Activated T-helper 1 cell treated with anti-CD3 and anti-CD28 coated beads, Interleukin-12 subunit alpha, Interleukin-12 subunit beta, Interleukin-2, Interleukin-4 antibody, amounts not matched to agents 30 ng/mL and 10 ng/mL and 1 ng/mL, durations not matched to agents 14 hours and 24 hours and 36 hours (primary cell): ENCODE results near the gene STIP1. TPM values are rescaled to one million over a fixed set of nuclear protein-coding genes. Genes with fewer than 3 reads are reported as not detected.

Experiments
- DNase-seq: peaks from one replicate; pipeline ENCODE4 v3.0.0; 2021; ENCODE audit warnings: low spot score
- H3K27ac Mint-ChIP-seq: one replicate; pipeline ENCODE4 v1.8.0; 2021; ENCODE audit warnings: mild to moderate bottlenecking, mixed read lengths
- H3K27me3 Mint-ChIP-seq: one replicate; pipeline ENCODE4 v1.8.0; 2022; ENCODE audit warnings: mild to moderate bottlenecking, moderate library complexity, mixed read lengths; ENCODE audit not compliant: insufficient read depth
- H3K36me3 Mint-ChIP-seq: one replicate; pipeline ENCODE4 v1.8.0; 2021; ENCODE audit warnings: low read depth, mixed read lengths
- H3K4me1 Mint-ChIP-seq: one replicate; pipeline ENCODE4 v1.8.0; 2021; ENCODE audit warnings: low read depth, mixed read lengths
- H3K4me3 Mint-ChIP-seq: one replicate; pipeline ENCODE4 v1.8.0; 2021; ENCODE audit warnings: mild to moderate bottlenecking, moderate library complexity, mixed read lengths
- H3K9me3 Mint-ChIP-seq: one replicate; pipeline ENCODE4 v1.8.0; 2021; ENCODE audit warnings: mixed read lengths
- intact Hi-C: fragments of 100-400 bp; cut with micrococcal nuclease; formaldehyde crosslinking; loops from one replicate; pipeline ENCODE4 v1.15.1; 2024
- total RNA-seq: library from RNA; stranded (reverse); gene quantifications from 2 replicates; pipeline ENCODE4 v1.2.3, GENCODE V29; 2022

Gene STIP1
- total RNA-seq, 1 donor from 2014 or later, result 493 TPM

DNA sequence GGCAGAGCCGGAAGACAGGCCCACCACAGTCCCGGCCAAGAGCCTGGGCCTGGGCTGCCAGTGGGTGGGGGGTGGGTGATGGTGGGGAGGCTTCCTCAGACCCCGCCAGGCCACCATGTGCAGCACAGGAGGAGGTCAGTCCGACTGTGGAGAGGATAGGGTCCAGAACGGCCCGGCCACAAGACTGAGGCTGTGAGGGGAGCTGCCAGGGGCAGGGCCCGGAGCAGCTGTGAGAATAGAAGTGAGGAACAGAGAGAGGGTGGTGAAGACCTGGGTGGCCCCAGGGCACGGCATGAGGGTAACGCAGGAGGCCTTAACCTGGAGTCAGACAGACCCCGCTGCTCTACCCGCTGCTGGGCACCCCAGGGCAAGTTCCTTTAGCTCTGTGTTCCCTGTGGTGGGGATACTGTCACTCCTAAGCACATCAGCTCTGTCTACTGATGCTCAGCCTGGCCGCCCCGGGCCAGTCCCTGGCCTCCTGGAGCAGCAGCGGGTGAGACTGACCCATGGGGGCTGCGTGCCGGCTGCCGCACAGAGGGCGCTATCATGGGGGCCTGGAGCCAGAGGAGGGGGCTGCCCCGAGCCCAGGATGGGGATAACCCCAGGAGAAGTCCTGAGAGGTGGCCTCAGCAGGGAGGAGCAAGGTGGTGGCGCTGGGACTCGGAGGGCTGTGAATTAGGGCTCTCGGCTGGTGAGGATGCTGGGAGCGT is 22.3 kb downstream of the STIP1 start:
- Mint-ChIP-seq H3K36me3 (peaks cover 57% of the 10 kb centered on the region), H3K4me1 (peaks cover 33% of the 10 kb centered on the region), H3K9me3 (no peaks in the 10 kb centered on the region), H3K27ac (peak overlapping the region; percentile 95), H3K27me3 (no peaks in the 10 kb centered on the region), H3K4me3 (peak overlapping the region; percentile 89)
- no peak for DNase-seq
- intact Hi-C loops, result no loop called here

DNA sequence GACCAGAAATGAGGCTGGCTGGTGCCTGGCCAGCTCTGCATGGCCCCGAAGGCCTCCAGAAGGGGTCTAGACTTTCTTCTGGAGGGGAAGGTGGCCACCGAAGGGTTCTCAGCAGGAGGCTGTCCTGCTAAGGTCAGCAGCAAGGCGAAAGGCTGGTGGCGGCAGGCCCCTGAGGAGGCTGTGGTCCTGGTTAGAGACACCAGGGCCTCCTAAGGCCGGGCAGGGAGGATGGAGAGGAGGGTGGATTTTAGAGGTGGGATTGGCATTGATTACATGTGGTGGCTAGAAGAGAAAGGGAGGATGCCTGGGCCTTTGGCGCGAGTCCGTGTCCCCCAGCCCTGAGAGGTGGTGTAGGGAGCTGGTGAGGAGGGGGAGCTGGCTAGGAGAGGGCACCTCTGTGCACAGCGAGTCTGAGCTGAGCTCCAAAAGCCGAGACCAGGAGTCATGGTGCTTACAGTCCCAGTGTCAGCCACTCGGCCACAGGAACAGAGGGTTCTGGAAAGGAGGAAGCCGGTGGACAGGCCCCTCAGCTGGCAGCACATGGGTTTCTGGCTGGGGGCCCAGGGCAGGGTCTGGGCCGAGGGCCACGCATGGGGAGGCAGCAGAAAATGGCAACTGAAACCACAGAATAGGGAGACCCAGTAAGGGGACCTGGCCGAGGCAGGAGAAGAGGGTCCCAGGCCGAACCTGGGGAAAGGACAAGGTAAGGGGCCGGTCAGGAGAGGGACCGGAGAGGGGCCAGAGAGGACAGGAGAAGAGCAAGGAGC is 23.0 kb downstream of the STIP1 start:
- intact Hi-C loops, result no loop called here
- H3K4me3 Mint-ChIP-seq, result peak overlapping the region; percentile 58
- H3K9me3 Mint-ChIP-seq, result no peaks in the 10 kb centered on the region
- H3K4me1 Mint-ChIP-seq, result peaks cover 30% of the 10 kb centered on the region
- DNase-seq, result no peak
- peak overlapping the region; percentile 95 for H3K27ac Mint-ChIP-seq
- no peaks in the 10 kb centered on the region for H3K27me3 Mint-ChIP-seq
- H3K36me3 Mint-ChIP-seq, result peaks cover 53% of the 10 kb centered on the region

DNA sequence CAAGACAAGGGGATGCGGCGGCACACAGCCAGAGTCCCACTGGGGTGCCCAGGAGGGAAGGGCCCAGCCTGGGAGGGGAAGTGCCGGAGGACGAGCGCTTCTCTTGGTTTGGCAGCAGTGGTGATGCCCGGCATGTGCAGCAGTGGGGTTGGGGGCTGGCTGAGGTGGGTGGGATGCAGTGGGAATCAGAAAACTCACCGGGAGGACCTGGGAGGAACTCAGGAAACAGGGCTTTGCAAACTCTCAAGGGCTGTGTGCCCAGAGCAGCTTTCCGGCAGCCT is 23.5 kb downstream of the STIP1 start:
- Mint-ChIP-seq H3K4me1 (peaks cover 26% of the 10 kb centered on the region), H3K36me3 (peaks cover 50% of the 10 kb centered on the region), H3K27me3 (no peaks in the 10 kb centered on the region), H3K9me3 (no peaks in the 10 kb centered on the region), H3K27ac (no peak overlapping the region), H3K4me3 (peak overlapping the region; percentile 30)
- intact Hi-C loops, result no loop called here
- DNase-seq, result no peak

DNA sequence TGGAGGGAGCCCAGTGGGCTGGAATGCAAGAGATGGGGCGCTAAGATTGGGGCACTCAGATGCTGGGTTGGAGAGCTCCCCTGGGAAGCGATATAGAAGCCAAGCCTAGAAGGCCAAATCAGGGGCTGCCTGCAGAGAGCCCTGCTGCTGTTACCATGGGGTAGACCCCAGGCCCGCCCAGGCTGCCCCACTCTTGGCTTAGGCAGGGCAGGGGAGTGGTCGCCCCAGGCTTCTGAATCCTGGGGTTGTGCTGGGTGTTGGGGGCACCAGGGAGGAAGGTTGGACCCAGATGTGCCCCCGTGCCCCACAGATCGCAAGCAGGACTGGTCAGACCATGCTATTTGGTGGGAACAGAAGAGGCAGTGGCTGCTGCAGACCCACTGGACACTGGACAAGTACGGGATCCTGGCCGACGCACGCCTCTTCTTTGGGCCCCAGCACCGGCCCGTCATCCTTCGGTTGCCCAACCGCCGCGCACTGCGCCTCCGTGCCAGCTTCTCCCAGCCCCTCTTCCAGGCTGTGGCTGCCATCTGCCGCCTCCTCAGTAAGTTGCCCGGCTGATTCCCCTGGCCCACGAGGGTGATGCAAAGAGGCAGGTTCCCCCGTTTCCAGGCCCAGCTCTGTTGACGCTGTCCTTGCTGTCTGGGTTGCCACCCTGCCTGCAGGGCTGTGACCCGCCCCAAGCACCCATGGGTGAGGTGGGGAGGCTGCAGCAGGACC is 24.5 kb downstream of the STIP1 start:
- no peaks in the 10 kb centered on the region for H3K27me3 Mint-ChIP-seq
- no peaks in the 10 kb centered on the region for H3K9me3 Mint-ChIP-seq
- H3K36me3 Mint-ChIP-seq, result peaks cover 53% of the 10 kb centered on the region
- no peak for DNase-seq
- peaks cover 29% of the 10 kb centered on the region for H3K4me1 Mint-ChIP-seq
- H3K4me3 Mint-ChIP-seq, result no peak overlapping the region
- no peak overlapping the region for H3K27ac Mint-ChIP-seq
- intact Hi-C loops, result no loop called here

DNA sequence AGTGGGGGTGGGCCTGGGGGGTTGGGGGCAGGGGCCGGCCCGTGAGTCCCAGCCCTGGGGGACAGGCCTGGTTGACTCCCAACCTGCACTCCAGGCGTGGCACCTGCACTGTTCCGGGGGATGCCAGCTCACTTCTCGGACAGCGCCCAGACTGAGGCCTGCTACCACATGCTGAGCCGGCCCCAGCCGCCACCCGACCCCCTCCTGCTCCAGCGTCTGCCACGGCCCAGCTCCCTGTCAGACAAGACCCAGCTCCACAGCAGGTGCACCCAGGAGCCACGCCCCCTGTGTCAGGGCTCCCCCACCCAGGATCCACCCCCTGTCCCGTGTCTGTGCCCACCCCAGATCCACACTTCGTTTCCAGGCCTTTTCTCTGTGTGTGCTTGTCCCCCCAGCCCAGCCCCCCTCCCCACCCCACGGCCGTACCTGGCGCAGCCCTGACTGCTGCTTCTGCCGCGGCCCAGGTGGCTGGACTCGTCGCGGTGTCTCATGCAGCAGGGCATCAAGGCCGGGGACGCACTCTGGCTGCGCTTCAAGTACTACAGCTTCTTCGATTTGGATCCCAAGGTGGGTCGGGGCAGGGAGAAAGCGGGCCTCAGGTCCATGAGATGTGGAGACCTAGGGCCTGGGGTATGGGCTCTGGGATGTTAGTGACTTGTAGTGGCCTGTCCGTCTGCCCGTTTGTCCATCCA is 25.4 kb downstream of the STIP1 start:
- no peak overlapping the region for H3K27ac Mint-ChIP-seq
- no peak overlapping the region for H3K4me3 Mint-ChIP-seq
- H3K36me3 Mint-ChIP-seq, result peaks cover 49% of the 10 kb centered on the region
- no peaks in the 10 kb centered on the region for H3K27me3 Mint-ChIP-seq
- H3K4me1 Mint-ChIP-seq, result peaks cover 22% of the 10 kb centered on the region
- no peaks in the 10 kb centered on the region for H3K9me3 Mint-ChIP-seq
- intact Hi-C loops, result no loop called here
- DNase-seq, result no peak

DNA sequence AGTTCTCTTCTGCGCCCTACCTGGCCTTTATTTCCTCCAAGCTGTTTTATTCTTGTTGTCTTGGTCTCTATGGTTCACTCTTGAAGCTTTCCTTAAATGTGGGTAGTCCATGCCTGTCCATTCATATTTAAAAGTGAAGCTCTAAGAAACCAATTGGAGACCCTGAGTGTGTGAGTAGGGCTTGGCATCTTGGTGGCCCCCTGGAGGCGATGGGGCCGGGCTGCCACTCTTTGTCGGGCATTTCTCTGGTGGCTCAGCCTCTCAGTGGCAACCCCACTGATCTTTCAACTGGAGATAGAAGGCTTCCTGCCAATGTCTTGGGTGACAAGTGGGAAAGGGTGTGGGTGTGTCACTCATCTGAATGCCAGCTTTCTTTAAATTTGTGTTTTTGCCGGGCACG is 30.9 kb downstream of the STIP1 start:
- H3K4me1 Mint-ChIP-seq, result peaks cover 13% of the 10 kb centered on the region
- H3K27me3 Mint-ChIP-seq, result no peaks in the 10 kb centered on the region
- no peaks in the 10 kb centered on the region for H3K9me3 Mint-ChIP-seq
- intact Hi-C loops, result no loop called here
- DNase-seq, result no peak
- peaks cover 34% of the 10 kb centered on the region for H3K36me3 Mint-ChIP-seq
- H3K4me3 Mint-ChIP-seq, result no peak overlapping the region
- peak overlapping the region; percentile 23 for H3K27ac Mint-ChIP-seq

DNA sequence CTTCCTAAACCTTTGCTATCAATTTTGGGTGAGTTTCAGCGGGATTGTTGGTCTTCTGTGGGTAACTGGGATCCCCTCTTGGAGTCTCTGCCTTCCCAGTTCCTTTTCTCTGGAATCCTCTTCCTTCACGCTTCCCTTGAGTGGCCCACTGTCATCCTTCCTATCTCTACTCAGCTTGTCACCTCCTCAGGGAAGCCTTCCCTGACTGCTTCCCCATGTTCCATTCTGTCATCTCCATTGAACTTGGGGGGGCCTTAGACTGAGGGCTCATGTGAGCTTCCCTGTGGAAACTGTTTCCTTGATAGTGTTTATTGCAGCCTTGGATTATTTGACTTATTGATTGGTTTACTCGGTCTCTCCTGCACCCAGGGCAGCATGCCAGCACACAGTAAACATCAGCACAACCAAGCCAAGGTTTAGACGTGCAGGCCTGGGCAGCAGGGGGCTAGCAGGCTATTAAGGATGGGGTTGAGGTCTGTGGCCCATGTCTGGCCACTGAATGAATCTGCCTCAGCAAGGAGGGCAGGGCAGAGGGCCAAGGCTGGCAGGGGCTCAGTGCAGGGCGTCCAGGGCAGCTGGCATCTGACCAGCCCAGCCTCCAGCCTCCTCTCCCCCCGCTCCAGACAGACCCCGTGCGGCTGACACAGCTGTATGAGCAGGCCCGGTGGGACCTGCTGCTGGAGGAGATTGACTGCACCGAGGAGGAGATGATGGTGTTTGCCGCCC is 32.8 kb downstream of the STIP1 start:
- intact Hi-C loops, result no loop called here

DNA sequence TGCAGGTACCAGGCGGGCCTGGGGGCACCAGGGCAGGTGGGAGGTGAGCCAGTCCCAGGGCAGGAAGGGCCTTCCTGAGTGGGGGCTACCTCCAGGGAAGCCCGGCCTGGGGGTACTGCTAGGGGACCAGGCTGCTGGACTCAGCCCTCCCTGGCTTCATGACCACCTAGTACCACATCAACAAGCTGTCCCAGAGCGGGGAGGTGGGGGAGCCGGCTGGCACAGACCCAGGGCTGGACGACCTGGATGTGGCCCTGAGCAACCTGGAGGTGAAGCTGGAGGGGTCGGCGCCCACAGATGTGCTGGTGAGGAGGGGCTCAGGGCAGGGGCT is 33.3 kb downstream of the STIP1 start:
- no peaks in the 10 kb centered on the region for H3K27me3 Mint-ChIP-seq
- peaks cover 26% of the 10 kb centered on the region for H3K36me3 Mint-ChIP-seq
- H3K4me3 Mint-ChIP-seq, result no peak overlapping the region
- H3K9me3 Mint-ChIP-seq, result no peaks in the 10 kb centered on the region
- intact Hi-C loops, result no loop called here
- H3K27ac Mint-ChIP-seq, result no peak overlapping the region
- peaks cover 7% of the 10 kb centered on the region for H3K4me1 Mint-ChIP-seq
- no peak for DNase-seq

More for the DNA sequence above, 32.8 kb downstream of the STIP1 start:
- Mint-ChIP-seq H3K36me3 (peaks cover 28% of the 10 kb centered on the region), H3K4me3 (no peak overlapping the region), H3K27me3 (no peaks in the 10 kb centered on the region), H3K9me3 (no peaks in the 10 kb centered on the region), H3K27ac (peak overlapping the region; percentile 50), H3K4me1 (peaks cover 10% of the 10 kb centered on the region)
- DNase-seq, result no peak

DNA sequence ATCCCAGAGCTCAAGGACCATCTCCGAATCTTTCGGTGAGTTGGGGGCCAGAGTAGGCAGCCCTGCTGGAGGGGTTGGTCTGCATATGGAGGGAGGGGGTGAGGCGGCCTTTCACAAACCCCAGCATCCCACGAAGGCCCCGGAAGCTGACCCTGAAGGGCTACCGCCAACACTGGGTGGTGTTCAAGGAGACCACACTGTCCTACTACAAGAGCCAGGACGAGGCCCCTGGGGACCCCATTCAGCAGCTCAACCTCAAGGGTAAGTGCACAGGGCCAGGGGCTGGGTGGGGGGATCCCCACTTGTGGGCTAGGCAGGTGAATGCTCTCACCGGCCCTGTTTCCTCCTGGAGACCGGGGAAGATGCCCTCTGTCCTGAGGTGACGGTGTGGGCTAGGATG is 33.8 kb downstream of the STIP1 start:
- peaks cover 8% of the 10 kb centered on the region for H3K4me1 Mint-ChIP-seq
- peaks cover 25% of the 10 kb centered on the region for H3K36me3 Mint-ChIP-seq
- DNase-seq, result no peak
- intact Hi-C loops, result no loop called here
- H3K4me3 Mint-ChIP-seq, result no peak overlapping the region
- H3K27me3 Mint-ChIP-seq, result no peaks in the 10 kb centered on the region
- no peaks in the 10 kb centered on the region for H3K9me3 Mint-ChIP-seq
- H3K27ac Mint-ChIP-seq, result no peak overlapping the region

DNA sequence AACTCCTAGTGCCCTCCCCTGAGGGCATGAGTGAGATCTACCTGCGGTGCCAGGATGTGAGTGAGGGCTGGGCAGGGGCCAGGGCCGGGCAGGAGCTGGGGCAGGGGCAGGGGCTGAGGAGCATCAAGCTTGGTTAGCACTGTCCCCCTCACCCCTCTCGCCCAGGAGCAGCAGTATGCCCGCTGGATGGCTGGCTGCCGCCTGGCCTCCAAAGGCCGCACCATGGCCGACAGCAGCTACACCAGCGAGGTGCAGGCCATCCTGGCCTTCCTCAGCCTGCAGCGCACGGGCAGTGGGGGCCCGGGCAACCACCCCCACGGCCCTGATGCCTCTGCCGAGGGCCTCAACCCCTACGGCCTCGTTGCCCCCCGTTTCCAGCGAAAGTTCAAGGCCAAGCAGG is 34.3 kb downstream of the STIP1 start:
- Mint-ChIP-seq H3K27me3 (no peaks in the 10 kb centered on the region), H3K27ac (no peak overlapping the region), H3K4me3 (no peak overlapping the region), H3K4me1 (peaks cover 8% of the 10 kb centered on the region), H3K9me3 (no peaks in the 10 kb centered on the region), H3K36me3 (peaks cover 20% of the 10 kb centered on the region)
- DNase-seq, result no peak
- intact Hi-C loops, result no loop called here

DNA sequence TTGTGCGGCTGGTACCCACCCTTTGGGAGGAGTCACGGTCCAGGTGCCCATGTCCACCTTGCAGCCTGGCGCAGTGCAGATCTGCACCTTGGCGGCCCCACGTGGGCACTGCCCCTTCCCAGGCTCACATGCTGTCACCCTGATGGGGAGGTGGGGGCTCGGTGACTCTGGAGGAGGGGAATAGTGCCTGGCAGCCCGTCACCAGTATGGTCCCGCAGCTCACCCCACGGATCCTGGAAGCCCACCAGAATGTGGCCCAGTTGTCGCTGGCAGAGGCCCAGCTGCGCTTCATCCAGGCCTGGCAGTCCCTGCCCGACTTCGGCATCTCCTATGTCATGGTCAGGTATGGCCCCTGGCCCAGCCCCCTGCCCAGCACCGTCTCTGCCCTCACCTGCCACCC is 34.8 kb downstream of the STIP1 start:
- Mint-ChIP-seq H3K4me3 (no peak overlapping the region), H3K9me3 (no peaks in the 10 kb centered on the region), H3K27ac (no peak overlapping the region), H3K4me1 (peaks cover 6% of the 10 kb centered on the region), H3K36me3 (peaks cover 20% of the 10 kb centered on the region), H3K27me3 (no peaks in the 10 kb centered on the region)
- intact Hi-C loops, result no loop called here
- DNase-seq, result no peak

DNA sequence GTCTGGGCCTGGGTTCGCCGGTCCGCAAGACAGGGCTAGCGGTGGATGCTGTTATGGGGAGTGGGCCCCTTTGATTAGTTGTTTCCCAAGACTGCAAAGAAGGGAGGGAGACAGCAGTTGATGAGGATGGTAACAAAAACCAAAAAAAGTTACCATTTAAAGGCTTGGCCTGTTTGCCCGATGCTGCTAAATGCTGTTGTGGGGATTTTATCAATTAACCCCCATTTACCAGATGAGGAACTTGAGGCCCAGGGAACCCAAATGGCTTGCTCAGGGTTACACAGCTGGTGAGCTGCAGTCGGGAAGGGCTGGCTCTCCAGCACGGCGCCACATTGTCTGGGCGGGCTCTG is 36.7 kb downstream of the STIP1 start:
- peaks cover 17% of the 10 kb centered on the region for H3K36me3 Mint-ChIP-seq
- DNase-seq, result no peak
- H3K4me1 Mint-ChIP-seq, result peaks cover 14% of the 10 kb centered on the region
- no peak overlapping the region for H3K27ac Mint-ChIP-seq
- no peak overlapping the region for H3K4me3 Mint-ChIP-seq
- no peaks in the 10 kb centered on the region for H3K9me3 Mint-ChIP-seq
- H3K27me3 Mint-ChIP-seq, result no peaks in the 10 kb centered on the region
- intact Hi-C loops, result no loop called here
